Measurements from ENCODE around the gene FAM216B.
"Not testable (repeated sequence)": the region's sequence is repeated elsewhere in the genome, so short reads cannot be mapped to it uniquely, and the experiment has no call there.

The FAM216B gene

GRCh38 chr13:42807866-42808265 is 26.5 kb downstream of the FAM216B start:
- no peak overlapping the region for H3K27ac ChIP-seq
- TF ChIP-seq CTCF (conservative IDR thresholded peaks at IDR 0.05) (no peak), ZFX (IDR thresholded peaks at IDR 0.05) (no peak)

- TF ChIP-seq ZFX (IDR thresholded peaks at IDR 0.05) (no peak), CTCF (conservative IDR thresholded peaks at IDR 0.05) (no peak)
- H3K27ac ChIP-seq, result no peak overlapping the region
These were observed 27.1 kb downstream of the FAM216B start for GRCh38 chr13:42808341-42808940.

GRCh38 chr13:42812316-42812715 is 30.9 kb downstream of the FAM216B start:
- no peak overlapping the region for H3K27ac ChIP-seq
- TF ChIP-seq ZFX (IDR thresholded peaks at IDR 0.05) (no peak), CTCF (conservative IDR thresholded peaks at IDR 0.05) (no peak)

GRCh38 chr13:42814868-42815267 is 33.5 kb downstream of the FAM216B start:
- TF ChIP-seq ZFX (IDR thresholded peaks at IDR 0.05), result no peak
- TF ChIP-seq CTCF (conservative IDR thresholded peaks at IDR 0.05), result no peak
- no peak overlapping the region for H3K27ac ChIP-seq

- TF ChIP-seq CTCF (conservative IDR thresholded peaks at IDR 0.05) (no peak), ZFX (IDR thresholded peaks at IDR 0.05) (no peak)
- no peak overlapping the region for H3K27ac ChIP-seq
These were observed 34.3 kb downstream of the FAM216B start for GRCh38 chr13:42815681-42816080.

GRCh38 chr13:42816538-42816937 is 35.2 kb downstream of the FAM216B start:
- TF ChIP-seq ZFX (IDR thresholded peaks at IDR 0.05) (no peak), CTCF (conservative IDR thresholded peaks at IDR 0.05) (no peak; the same call in 1 of the 2 replicates)
- H3K27ac ChIP-seq, result no peak overlapping the region

- H3K27ac ChIP-seq, result not testable (repeated sequence)
These were observed 38.3 kb downstream of the FAM216B start for GRCh38 chr13:42819687-42820086.

GRCh38 chr13:42820451-42820850 is 39.1 kb downstream of the FAM216B start:
- TF ChIP-seq CTCF (conservative IDR thresholded peaks at IDR 0.05) (no peak), ZFX (IDR thresholded peaks at IDR 0.05) (no peak)
- H3K27ac ChIP-seq, result no peak overlapping the region
